ENCODE measurements around the gene MGP.

DNA sequence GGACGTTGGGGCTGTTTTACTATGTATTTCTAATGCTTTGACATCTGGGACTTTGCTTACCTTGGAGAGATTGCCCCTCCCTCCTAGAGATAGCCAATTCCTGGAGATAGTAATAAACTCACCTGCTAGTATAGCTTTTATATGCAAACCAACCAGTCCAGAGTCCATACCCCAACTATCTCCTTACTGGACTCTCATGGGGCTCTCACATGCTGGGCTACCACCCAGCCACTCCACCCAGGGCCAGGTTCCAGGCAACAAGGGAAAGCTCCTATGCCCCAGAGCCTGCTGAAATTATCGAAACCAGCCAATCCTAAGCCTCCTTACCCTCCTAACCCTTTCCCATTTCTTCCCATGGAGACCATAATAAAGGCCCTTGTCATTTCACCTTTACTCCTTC, 25.5 kb upstream of the MGP start:
- no peak for TF ChIP-seq CTCF (IDR thresholded peaks at IDR 0.05)
- no peak for TF ChIP-seq POLR2A (IDR thresholded peaks at IDR 0.05; ENCODE audit: low read depth)
- TF ChIP-seq POLR2AphosphoS5 (IDR thresholded peaks at IDR 0.05) = no peak
- no peak for TF ChIP-seq EP300 (IDR thresholded peaks at IDR 0.05)

Data from esophagus muscularis mucosa (tissue), 4 donors.